HL-60 (cell line): ENCODE measurements around the gene TGFBI.

Experiments
- DNase-seq, 2 experiments: peaks; one replicate each; pipeline ENCODE4 v3.0.0-alpha.2; 2010 to 2020; ENCODE audit warnings: low read depth in 1 of 2, low spot score in 1 of 2
- H3K27ac ChIP-seq: fragments of 250-450 bp; sonication (Bioruptor Pico); replicated peaks from 2 replicates; pipeline ENCODE4 v1.5.1; 2020; ENCODE audit warnings: mild to moderate bottlenecking, moderate library complexity
- H3K27me3 ChIP-seq: fragments of 250-450 bp; sonication (Bioruptor Pico); 2 replicates; pipeline ENCODE4 v1.5.1; 2021; ENCODE audit warnings: mild to moderate bottlenecking, moderate library complexity; ENCODE audit not compliant: insufficient read depth, poor library complexity, severe bottlenecking
- H3K4me3 ChIP-seq: replicated peaks from 2 replicates; pipeline ENCODE4 v1.5.1; 2011; ENCODE audit warnings: mild to moderate bottlenecking, control low read depth, low read length; ENCODE audit not compliant: insufficient read depth
- GABPA ChIP-seq: IDR thresholded peaks from 2 replicates; pipeline ENCODE4 v1.6.1; 2012; ENCODE audit warnings: low read depth
- POLR2AphosphoS5 ChIP-seq: IDR thresholded peaks from 2 replicates; pipeline ENCODE4 v1.6.1; 2012; ENCODE audit warnings: low read depth
- SPI1 ChIP-seq: IDR thresholded peaks from 2 replicates; pipeline ENCODE4 v1.6.1; 2012; ENCODE audit warnings: low read depth, mild to moderate bottlenecking, borderline replicate concordance
- TF ChIP-seq, protein P1 (sequence below): IDR thresholded peaks from 2 replicates; pipeline ENCODE4 v1.6.1; 2012; ENCODE audit warnings: low read depth; ENCODE audit not compliant: insufficient replicate concordance
- TF ChIP-seq, protein P2 (sequence below): IDR thresholded peaks from one replicate; pipeline ENCODE4 v1.5.1; 2011; ENCODE audit warnings: low read length, control low read depth, inconsistent platforms; ENCODE audit not compliant: insufficient read depth

Gene TGFBI

DNA sequence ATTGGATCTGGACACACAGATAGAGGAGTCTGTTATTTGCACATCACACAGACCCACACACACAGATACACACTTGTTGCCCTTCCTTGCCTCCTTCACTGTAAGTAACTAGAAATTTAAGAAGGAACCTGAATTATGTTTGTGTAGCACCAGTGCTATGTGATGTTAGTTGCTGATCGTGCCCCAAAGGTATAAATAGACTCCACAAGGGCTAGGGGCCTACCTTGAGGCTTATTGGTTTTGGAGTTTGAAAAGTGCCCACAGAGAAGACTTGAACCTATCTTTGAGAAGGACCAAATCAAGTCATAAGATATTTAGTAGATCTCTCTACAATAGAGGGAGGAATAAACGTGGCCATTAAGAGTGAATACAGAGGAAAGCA lies 8.8 kb upstream of the TGFBI start:
- Histone ChIP-seq H3K27me3 (no peaks in the 10 kb centered on the region), H3K4me3 (no peak overlapping the region), H3K27ac (no peak overlapping the region)
- no peak for DNase-seq
- TF ChIP-seq, protein P1, sequence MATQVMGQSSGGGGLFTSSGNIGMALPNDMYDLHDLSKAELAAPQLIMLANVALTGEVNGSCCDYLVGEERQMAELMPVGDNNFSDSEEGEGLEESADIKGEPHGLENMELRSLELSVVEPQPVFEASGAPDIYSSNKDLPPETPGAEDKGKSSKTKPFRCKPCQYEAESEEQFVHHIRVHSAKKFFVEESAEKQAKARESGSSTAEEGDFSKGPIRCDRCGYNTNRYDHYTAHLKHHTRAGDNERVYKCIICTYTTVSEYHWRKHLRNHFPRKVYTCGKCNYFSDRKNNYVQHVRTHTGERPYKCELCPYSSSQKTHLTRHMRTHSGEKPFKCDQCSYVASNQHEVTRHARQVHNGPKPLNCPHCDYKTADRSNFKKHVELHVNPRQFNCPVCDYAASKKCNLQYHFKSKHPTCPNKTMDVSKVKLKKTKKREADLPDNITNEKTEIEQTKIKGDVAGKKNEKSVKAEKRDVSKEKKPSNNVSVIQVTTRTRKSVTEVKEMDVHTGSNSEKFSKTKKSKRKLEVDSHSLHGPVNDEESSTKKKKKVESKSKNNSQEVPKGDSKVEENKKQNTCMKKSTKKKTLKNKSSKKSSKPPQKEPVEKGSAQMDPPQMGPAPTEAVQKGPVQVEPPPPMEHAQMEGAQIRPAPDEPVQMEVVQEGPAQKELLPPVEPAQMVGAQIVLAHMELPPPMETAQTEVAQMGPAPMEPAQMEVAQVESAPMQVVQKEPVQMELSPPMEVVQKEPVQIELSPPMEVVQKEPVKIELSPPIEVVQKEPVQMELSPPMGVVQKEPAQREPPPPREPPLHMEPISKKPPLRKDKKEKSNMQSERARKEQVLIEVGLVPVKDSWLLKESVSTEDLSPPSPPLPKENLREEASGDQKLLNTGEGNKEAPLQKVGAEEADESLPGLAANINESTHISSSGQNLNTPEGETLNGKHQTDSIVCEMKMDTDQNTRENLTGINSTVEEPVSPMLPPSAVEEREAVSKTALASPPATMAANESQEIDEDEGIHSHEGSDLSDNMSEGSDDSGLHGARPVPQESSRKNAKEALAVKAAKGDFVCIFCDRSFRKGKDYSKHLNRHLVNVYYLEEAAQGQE: no peak
- TF ChIP-seq SPI1 (no peak), GABPA (no peak), POLR2AphosphoS5 (no peak)
- TF ChIP-seq, protein P2, sequence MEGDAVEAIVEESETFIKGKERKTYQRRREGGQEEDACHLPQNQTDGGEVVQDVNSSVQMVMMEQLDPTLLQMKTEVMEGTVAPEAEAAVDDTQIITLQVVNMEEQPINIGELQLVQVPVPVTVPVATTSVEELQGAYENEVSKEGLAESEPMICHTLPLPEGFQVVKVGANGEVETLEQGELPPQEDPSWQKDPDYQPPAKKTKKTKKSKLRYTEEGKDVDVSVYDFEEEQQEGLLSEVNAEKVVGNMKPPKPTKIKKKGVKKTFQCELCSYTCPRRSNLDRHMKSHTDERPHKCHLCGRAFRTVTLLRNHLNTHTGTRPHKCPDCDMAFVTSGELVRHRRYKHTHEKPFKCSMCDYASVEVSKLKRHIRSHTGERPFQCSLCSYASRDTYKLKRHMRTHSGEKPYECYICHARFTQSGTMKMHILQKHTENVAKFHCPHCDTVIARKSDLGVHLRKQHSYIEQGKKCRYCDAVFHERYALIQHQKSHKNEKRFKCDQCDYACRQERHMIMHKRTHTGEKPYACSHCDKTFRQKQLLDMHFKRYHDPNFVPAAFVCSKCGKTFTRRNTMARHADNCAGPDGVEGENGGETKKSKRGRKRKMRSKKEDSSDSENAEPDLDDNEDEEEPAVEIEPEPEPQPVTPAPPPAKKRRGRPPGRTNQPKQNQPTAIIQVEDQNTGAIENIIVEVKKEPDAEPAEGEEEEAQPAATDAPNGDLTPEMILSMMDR: no peak

DNA sequence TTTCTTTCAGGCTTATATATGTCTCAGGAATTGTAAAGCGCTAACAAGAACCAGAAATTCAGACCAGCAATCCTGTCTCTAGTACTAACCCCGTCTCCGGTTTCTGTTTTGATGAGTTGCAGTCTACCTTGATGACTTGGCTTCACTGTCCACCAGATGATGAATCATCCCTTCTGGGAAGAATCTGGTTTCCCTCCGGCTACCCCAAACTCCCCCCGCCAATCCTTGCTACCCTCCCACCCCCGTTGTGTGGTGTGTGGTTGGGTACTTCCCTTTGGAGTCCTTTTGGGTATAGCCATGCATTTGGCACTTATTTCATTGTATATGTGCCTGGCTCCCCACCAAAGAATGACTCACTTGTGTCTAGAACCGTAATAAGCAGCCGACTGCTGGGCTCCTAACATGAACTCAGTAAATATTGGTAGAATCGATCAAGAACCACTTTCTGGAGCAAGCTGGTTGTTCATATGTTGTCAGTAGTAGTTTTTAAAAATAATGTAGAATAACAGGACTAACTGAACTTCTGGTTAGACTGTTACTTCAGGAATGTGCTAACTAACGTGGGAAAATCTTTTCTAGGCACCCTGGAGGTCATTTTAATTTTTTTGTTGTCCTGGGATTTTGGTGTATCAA lies 8.3 kb upstream of the TGFBI start:
- Histone ChIP-seq H3K4me3 (no peak overlapping the region), H3K27ac (no peak overlapping the region), H3K27me3 (no peaks in the 10 kb centered on the region)
- DNase-seq: peak; percentile 31 to 72
- TF ChIP-seq GABPA (no peak), SPI1 (no peak), POLR2AphosphoS5 (no peak)
- TF ChIP-seq, protein P2: no peak
- TF ChIP-seq, protein P1: no peak

DNA sequence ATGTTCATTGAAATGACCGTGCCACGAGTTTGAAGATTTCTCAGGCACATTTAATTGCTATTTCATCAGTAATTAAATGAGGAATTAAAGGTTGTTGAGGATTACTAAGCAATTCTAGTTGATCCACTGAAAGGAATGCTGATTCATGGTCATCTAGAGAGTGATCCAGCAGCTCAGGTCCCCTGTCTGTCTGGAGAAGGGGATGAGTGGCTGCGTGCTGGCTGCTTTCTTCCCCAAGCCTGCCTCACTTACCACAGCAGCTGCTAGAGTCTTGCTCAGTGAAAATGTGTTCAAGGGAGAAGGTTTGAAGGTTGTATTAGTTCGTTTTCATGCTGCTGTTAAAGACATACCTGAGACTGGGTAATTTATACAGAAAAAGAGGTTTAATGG lies 7.8 kb upstream of the TGFBI start:
- DNase-seq: no peak
- Histone ChIP-seq H3K27ac (no peak overlapping the region), H3K27me3 (no peaks in the 10 kb centered on the region), H3K4me3 (no peak overlapping the region)
- TF ChIP-seq SPI1 (no peak), POLR2AphosphoS5 (no peak), GABPA (no peak)
- TF ChIP-seq, protein P1: no peak
- TF ChIP-seq, protein P2: no peak
